HG03378 (cell line): ENCODE measurements around the gene PFKFB2.
"Not testable (repeated sequence)": the region's sequence is repeated elsewhere in the genome, so short reads cannot be mapped to it uniquely, and the experiment has no call there.

Experiments
- ATAC-seq: cut with Tn5 transposase; IDR thresholded peaks from one replicate; pipeline ENCODE4 v1.9.1; 2021; ENCODE audit warnings: mild to moderate bottlenecking, moderate library complexity; ENCODE audit not compliant: unreplicated experiment

PFKFB2 gene

GRCh38 chr1:207036865-207037264, 16.2 kb upstream of the PFKFB2 start:
- ATAC-seq: no peak

GRCh38 chr1:207039380-207040180, 13.5 kb upstream of the PFKFB2 start:
- no peak for ATAC-seq

GRCh38 chr1:207040181-207040533, 12.9 kb upstream of the PFKFB2 start:
- no peak for ATAC-seq

GRCh38 chr1:207041397-207041796, 11.7 kb upstream of the PFKFB2 start:
- not testable (repeated sequence) for ATAC-seq

GRCh38 chr1:207045453-207045852, 7.6 kb upstream of the PFKFB2 start:
- ATAC-seq: no peak

- no peak for ATAC-seq
Measured at GRCh38 chr1:207047505-207047904, 5.6 kb upstream of the PFKFB2 start.

- ATAC-seq: no peak
Measured at GRCh38 chr1:207048041-207048440, 5.0 kb upstream of the PFKFB2 start.

- ATAC-seq: no peak
Measured at GRCh38 chr1:207049054-207049453, 4.0 kb upstream of the PFKFB2 start.

GRCh38 chr1:207049514-207049913, 3.6 kb upstream of the PFKFB2 start:
- no peak for ATAC-seq

GRCh38 chr1:207049974-207050391, 3.1 kb upstream of the PFKFB2 start:
- peak; percentile 31 for ATAC-seq

- peak; percentile 45 for ATAC-seq
Measured at GRCh38 chr1:207050480-207051190, 2.4 kb upstream of the PFKFB2 start.

- no peak for ATAC-seq
Measured at GRCh38 chr1:207051191-207051943, 1.7 kb upstream of the PFKFB2 start, which contains the start of gene YOD1. Gene YOD1, minus strand, starts transcription at chr1:207051208. Its CDS starts 178 bp downstream, at chr1:207051030.

GRCh38 chr1:207054491-207054890, 1.4 kb downstream of the PFKFB2 start:
- no peak for ATAC-seq

- ATAC-seq: no peak
Measured at GRCh38 chr1:207055386-207056001, 2.4 kb downstream of the PFKFB2 start.

- ATAC-seq: no peak
Measured at GRCh38 chr1:207056673-207057072, 3.6 kb downstream of the PFKFB2 start.

- no peak for ATAC-seq
Measured at GRCh38 chr1:207058252-207058651, 5.2 kb downstream of the PFKFB2 start.

GRCh38 chr1:207058878-207059867, 6.1 kb downstream of the PFKFB2 start:
- ATAC-seq: no peak

- ATAC-seq: no peak
Measured at GRCh38 chr1:207059881-207060280, 6.8 kb downstream of the PFKFB2 start.

- no peak for ATAC-seq
Measured at GRCh38 chr1:207060596-207060995, 7.5 kb downstream of the PFKFB2 start.

GRCh38 chr1:207062058-207062457, 9.0 kb downstream of the PFKFB2 start:
- ATAC-seq: no peak
